ENCODE measurements around the gene HIVEP3. TPM values are rescaled to one million over a fixed set of nuclear protein-coding genes. Genes with fewer than 3 reads are reported as not detected.
A peak's percentile ranks its signal among the peaks of the same experiment; 100 is the strongest.

HIVEP3 gene
- total RNA-seq, 2 donors from 2014 or later: 0.13 to 0.99 TPM

GRCh38 chr1:41804176-41804575 lies 114.5 kb downstream of the HIVEP3 start:
- TF ChIP-seq CTCF (conservative IDR thresholded peaks at IDR 0.05): peak; percentile 11
- no peak for DNase-seq
- WGBS, 2 experiments (ENCODE audit: insufficient coverage in 1 of 2, insufficient read length in 1 of 2): 83 to 85% methylated on average over 5 of the region's 5 CpGs

GRCh38 chr1:41803656-41804055 lies 115.1 kb downstream of the HIVEP3 start:
- Histone ChIP-seq H3K9ac (ENCODE audit: extremely low read depth, low read length, poor library complexity, severe bottlenecking) (no peak overlapping the region), H3K27ac (ENCODE audit: low read depth, low read length) (no peak overlapping the region), H3K36me3 (ENCODE audit: control insufficient read depth, insufficient read depth, low read length) (no peaks in the 10 kb centered on the region), H3K9me3 (ENCODE audit: control insufficient read depth, low read length) (no peaks in the 10 kb centered on the region), H3K4me1 (ENCODE audit: control insufficient read depth, insufficient read depth, low read length) (no peaks in the 10 kb centered on the region), H3K4me3 (ENCODE audit: low read length) (no peak overlapping the region), H3K27me3 (ENCODE audit: control insufficient read depth, insufficient read depth, low read length, poor library complexity, severe bottlenecking) (no peaks in the 10 kb centered on the region)
- no peaks in the 10 kb centered on the region for H3K27me3 Mint-ChIP-seq (ENCODE audit: insufficient read depth)
- no peaks in the 10 kb centered on the region for H3K9me3 Mint-ChIP-seq
- no peak overlapping the region for H3K27ac Mint-ChIP-seq
- no peak overlapping the region for H3K4me3 Mint-ChIP-seq
- no peaks in the 10 kb centered on the region for H3K36me3 Mint-ChIP-seq (ENCODE audit: low read depth)
- no peak for TF ChIP-seq CTCF (conservative IDR thresholded peaks at IDR 0.05)
- WGBS, 2 experiments (ENCODE audit: insufficient coverage in 1 of 2, insufficient read length in 1 of 2): 86 to 87% methylated on average over 4 of the region's 4 CpGs
- H3K4me1 Mint-ChIP-seq: no peaks in the 10 kb centered on the region
- no peak for DNase-seq

More at GRCh38 chr1:41804176-41804575, 114.5 kb downstream of the HIVEP3 start:
- no peaks in the 10 kb centered on the region for H3K4me1 ChIP-seq (ENCODE audit: control insufficient read depth, insufficient read depth, low read length)
- Mint-ChIP-seq H3K27me3 (ENCODE audit: insufficient read depth) (no peaks in the 10 kb centered on the region), H3K4me3 (no peak overlapping the region), H3K27ac (no peak overlapping the region), H3K4me1 (no peaks in the 10 kb centered on the region), H3K36me3 (ENCODE audit: low read depth) (no peaks in the 10 kb centered on the region), H3K9me3 (no peaks in the 10 kb centered on the region)
- H3K36me3 ChIP-seq (ENCODE audit: control insufficient read depth, insufficient read depth, low read length): no peaks in the 10 kb centered on the region
- no peaks in the 10 kb centered on the region for H3K9me3 ChIP-seq (ENCODE audit: control insufficient read depth, low read length)
- no peaks in the 10 kb centered on the region for H3K27me3 ChIP-seq (ENCODE audit: control insufficient read depth, insufficient read depth, low read length, poor library complexity, severe bottlenecking)
- no peak overlapping the region for H3K9ac ChIP-seq (ENCODE audit: extremely low read depth, low read length, poor library complexity, severe bottlenecking)
- no peak overlapping the region for H3K4me3 ChIP-seq (ENCODE audit: low read length)
- no peak overlapping the region for H3K27ac ChIP-seq (ENCODE audit: low read depth, low read length)

- Mint-ChIP-seq H3K36me3 (ENCODE audit: low read depth) (no peaks in the 10 kb centered on the region), H3K4me3 (no peak overlapping the region), H3K27ac (no peak overlapping the region), H3K27me3 (ENCODE audit: insufficient read depth) (no peaks in the 10 kb centered on the region), H3K9me3 (no peaks in the 10 kb centered on the region), H3K4me1 (no peaks in the 10 kb centered on the region)
- H3K36me3 ChIP-seq (ENCODE audit: control insufficient read depth, insufficient read depth, low read length): no peaks in the 10 kb centered on the region
- no peaks in the 10 kb centered on the region for H3K27me3 ChIP-seq (ENCODE audit: control insufficient read depth, insufficient read depth, low read length, poor library complexity, severe bottlenecking)
- H3K4me3 ChIP-seq (ENCODE audit: low read length): no peak overlapping the region
- no peak overlapping the region for H3K9ac ChIP-seq (ENCODE audit: extremely low read depth, low read length, poor library complexity, severe bottlenecking)
- no peak for TF ChIP-seq CTCF (conservative IDR thresholded peaks at IDR 0.05)
- WGBS, 2 experiments (ENCODE audit: insufficient coverage in 1 of 2, insufficient read length in 1 of 2): 88 to 92% methylated on average over 3 to 4 of the region's 4 CpGs
- H3K9me3 ChIP-seq (ENCODE audit: control insufficient read depth, low read length): no peaks in the 10 kb centered on the region
- no peak for DNase-seq
- H3K27ac ChIP-seq (ENCODE audit: low read depth, low read length): no peak overlapping the region
- no peaks in the 10 kb centered on the region for H3K4me1 ChIP-seq (ENCODE audit: control insufficient read depth, insufficient read depth, low read length)
Observed at GRCh38 chr1:41802532-41803501, 115.9 kb downstream of the HIVEP3 start.
